Testis (tissue), 2 donors: ENCODE measurements around the gene HOXC11.

Experiments
- CTCF ChIP-seq, 3 experiments: fragments of 450-650 bp in 2 of 3; fragments of 200-600 bp in 1 of 3; sonication (generic) in 1 of 3; IDR thresholded peaks; one replicate each; pipeline ENCODE4 v1.5.1; 2016 to 2019; ENCODE audit warnings: antibody characterized with exemption in 3 of 3, mild to moderate bottlenecking in 2 of 3, moderate library complexity in 1 of 3
- POLR2A ChIP-seq: fragments of 450-650 bp; IDR thresholded peaks from one replicate; pipeline ENCODE4 v1.6.1; 2017; ENCODE audit warnings: antibody characterized with exemption, mild to moderate bottlenecking, moderate library complexity

- TF ChIP-seq CTCF (IDR thresholded peaks at IDR 0.05) (no peak), POLR2A (no peak)
Observed at GRCh38 chr12:53924521-53925405, 48.2 kb upstream of the HOXC11 start.
